HFF-Myc (cell line): ENCODE results near the gene SYNDIG1.

Experiments used
- DNase-seq: peaks from one replicate; pipeline ENCODE4 v3.0.0-alpha.2; 2011; ENCODE audit warnings: low read depth; ENCODE audit errors: extremely low read depth
- H3K4me3 ChIP-seq: replicated peaks from 2 replicates; pipeline ENCODE4 v1.5.1; 2011; ENCODE audit warnings: low read depth, mild to moderate bottlenecking, control low read depth, low read length
- CTCF ChIP-seq: IDR thresholded peaks from 2 replicates; pipeline ENCODE4 v1.5.1; 2012; ENCODE audit warnings: mild to moderate bottlenecking, low read depth, low read length, control low read depth; ENCODE audit errors: missing control alignments

SYNDIG1 gene

GRCh38 chr20:24488800-24489175 is 19.4 kb downstream of the SYNDIG1 start:
- DNase-seq, result no peak
- TF ChIP-seq CTCF, result no peak
- no peak overlapping the region for H3K4me3 ChIP-seq

DNA sequence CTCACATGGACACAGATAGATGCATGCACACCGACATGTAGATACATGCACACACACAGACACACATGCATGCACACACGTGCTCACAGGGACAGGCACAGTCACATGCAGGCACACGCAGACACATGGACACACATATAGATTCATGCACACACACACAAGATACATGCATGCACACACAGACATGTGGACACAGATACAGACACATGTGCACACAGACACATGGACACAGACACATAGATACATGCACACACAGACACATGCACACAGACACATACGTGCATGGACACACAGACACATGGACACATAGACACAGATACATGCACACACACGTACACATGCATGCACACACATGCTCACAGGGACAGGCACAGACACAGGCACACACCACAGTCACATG is 19.8 kb downstream of the SYNDIG1 start:
- TF ChIP-seq CTCF, result no peak
- H3K4me3 ChIP-seq, result no peak overlapping the region
- no peak for DNase-seq

- no peak for DNase-seq
- TF ChIP-seq CTCF, result no peak
- no peak overlapping the region for H3K4me3 ChIP-seq
These were observed 20.3 kb downstream of the SYNDIG1 start for GRCh38 chr20:24489631-24490260.

GRCh38 chr20:24490598-24490997 is 21.2 kb downstream of the SYNDIG1 start:
- H3K4me3 ChIP-seq, result no peak overlapping the region
- no peak for DNase-seq
- no peak for TF ChIP-seq CTCF

- H3K4me3 ChIP-seq, result no peak overlapping the region
- TF ChIP-seq CTCF, result no peak
- DNase-seq, result no peak
These were observed 21.8 kb downstream of the SYNDIG1 start for GRCh38 chr20:24491041-24491756.

DNA sequence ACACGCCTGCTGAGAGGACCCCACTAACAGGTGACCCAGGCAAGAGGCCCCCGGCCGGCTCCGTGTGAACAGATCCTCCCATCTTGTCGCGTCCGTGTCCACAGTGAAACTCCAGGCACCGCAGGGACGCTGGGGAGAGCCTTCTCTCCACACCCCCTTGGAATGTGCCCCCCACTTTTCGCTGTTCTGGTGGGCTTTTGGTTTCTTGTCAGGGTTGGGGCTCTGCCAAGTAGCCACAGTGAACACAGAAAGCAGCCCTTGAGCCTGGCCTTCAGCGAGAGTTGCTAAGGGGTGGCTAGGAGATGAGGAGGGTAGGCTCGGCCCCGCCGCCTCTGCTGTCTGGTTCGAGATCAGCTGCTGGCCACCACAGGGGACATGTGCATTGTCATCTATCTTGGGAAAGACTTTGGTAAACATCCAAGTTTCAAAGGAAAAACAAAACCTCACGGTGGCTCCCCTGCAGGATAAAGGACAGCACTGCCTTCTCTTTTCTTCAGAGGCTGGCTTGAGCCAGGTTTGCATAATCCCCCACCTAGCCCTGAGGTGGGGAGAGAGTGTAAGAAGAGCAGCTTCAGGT is 22.7 kb downstream of the SYNDIG1 start:
- no peak for DNase-seq

More for the DNA sequence above, 22.7 kb downstream of the SYNDIG1 start:
- TF ChIP-seq CTCF, result no peak
- no peak overlapping the region for H3K4me3 ChIP-seq
